Fibroblast of skin of right quadriceps (primary cell): Measurements from ENCODE around the gene DNAJC19.
"Not testable (repeated sequence)": the region's sequence is repeated elsewhere in the genome, so short reads cannot be mapped to it uniquely, and the experiment has no call there.

Experiments used
- DNase-seq: peaks from one replicate; pipeline ENCODE4 v3.0.0-alpha.2; 2013

DNAJC19 gene

GRCh38 chr3:180989291-180990163 is at the start of gene DNAJC19:
DNAJC19 (minus strand) TSS chr3:180989736; CDS start chr3:180989602, 134 bp downstream.
- peak; percentile 96 for DNase-seq

- no peak for DNase-seq
These were observed 41.4 kb upstream of the DNAJC19 start for GRCh38 chr3:181030948-181031347.

GRCh38 chr3:181025204-181025603 is 35.7 kb upstream of the DNAJC19 start:
- no peak for DNase-seq

GRCh38 chr3:181017690-181018089 is 28.2 kb upstream of the DNAJC19 start:
- DNase-seq = no peak

GRCh38 chr3:181009225-181009624 is 19.7 kb upstream of the DNAJC19 start:
- no peak for DNase-seq

GRCh38 chr3:181008796-181009195 is 19.3 kb upstream of the DNAJC19 start:
- DNase-seq = no peak

- DNase-seq = no peak
These were observed 17.7 kb upstream of the DNAJC19 start for GRCh38 chr3:181007262-181007661.

- DNase-seq = no peak
These were observed 17.0 kb upstream of the DNAJC19 start for GRCh38 chr3:181006541-181006940.

GRCh38 chr3:181003469-181003868 is 13.9 kb upstream of the DNAJC19 start:
- DNase-seq = not testable (repeated sequence)

- not testable (repeated sequence) for DNase-seq
These were observed 12.8 kb upstream of the DNAJC19 start for GRCh38 chr3:181002331-181002730.

GRCh38 chr3:180996415-180996932 is 6.9 kb upstream of the DNAJC19 start:
- DNase-seq = no peak

- no peak for DNase-seq
These were observed 969 bp upstream of the DNAJC19 start for GRCh38 chr3:180990505-180990904.

GRCh38 chr3:180987344-180987743 is 2.2 kb downstream of the DNAJC19 start:
- DNase-seq = no peak

- DNase-seq = not testable (repeated sequence)
These were observed 3.2 kb downstream of the DNAJC19 start for GRCh38 chr3:180986366-180986765.

- DNase-seq = no peak
These were observed 6.4 kb downstream of the DNAJC19 start for GRCh38 chr3:180983136-180983535.

- no peak for DNase-seq
These were observed 7.6 kb downstream of the DNAJC19 start for GRCh38 chr3:180981912-180982311.

GRCh38 chr3:180980611-180981010 is 8.9 kb downstream of the DNAJC19 start:
- DNase-seq = no peak

GRCh38 chr3:180979961-180980360 is 9.6 kb downstream of the DNAJC19 start:
- DNase-seq = no peak

- no peak for DNase-seq
These were observed 12.0 kb downstream of the DNAJC19 start for GRCh38 chr3:180977498-180977897.

- DNase-seq = no peak
These were observed 15.2 kb downstream of the DNAJC19 start for GRCh38 chr3:180974286-180974685.

GRCh38 chr3:180973543-180973942 is 16.0 kb downstream of the DNAJC19 start:
- no peak for DNase-seq

- no peak for DNase-seq
These were observed 18.6 kb downstream of the DNAJC19 start for GRCh38 chr3:180970931-180971330.

- DNase-seq = no peak
These were observed 27.0 kb downstream of the DNAJC19 start for GRCh38 chr3:180962530-180962929.

GRCh38 chr3:180961552-180961951 is 28.0 kb downstream of the DNAJC19 start:
- no peak for DNase-seq

GRCh38 chr3:180961087-180961486 is 28.4 kb downstream of the DNAJC19 start:
- DNase-seq = no peak
